ENCODE measurements around the gene TUBGCP3.
"Not testable (repeated sequence)": the region's sequence is repeated elsewhere in the genome, so short reads cannot be mapped to it uniquely, and the experiment has no call there.

The TUBGCP3 gene

GRCh38 chr13:112489199-112489598 lies 98.8 kb downstream of the TUBGCP3 start:
- TF ChIP-seq CTCF (IDR thresholded peaks at IDR 0.05; ENCODE audit: insufficient read depth, low read length, poor library complexity, severe bottlenecking): no peak

GRCh38 chr13:112488343-112489050 lies 99.5 kb downstream of the TUBGCP3 start:
- not testable (repeated sequence) for H3K4me3 ChIP-seq (replicated peaks; ENCODE audit: low read depth, low read length); DNase-seq (ENCODE audit: extremely low read depth, insufficient read length); H3K36me3 ChIP-seq (ENCODE audit: control insufficient read depth, insufficient read depth, low read length); H3K27me3 ChIP-seq (replicated peaks; ENCODE audit: control insufficient read depth, insufficient read depth, low read length)

More at GRCh38 chr13:112489199-112489598, 98.8 kb downstream of the TUBGCP3 start:
- no peak for DNase-seq (ENCODE audit: extremely low read depth, insufficient read length)
- H3K4me3 ChIP-seq (replicated peaks; ENCODE audit: low read depth, low read length): no peak overlapping the region
- no peaks in the 10 kb centered on the region for H3K27me3 ChIP-seq (replicated peaks; ENCODE audit: control insufficient read depth, insufficient read depth, low read length)
- H3K36me3 ChIP-seq (ENCODE audit: control insufficient read depth, insufficient read depth, low read length): no peaks in the 10 kb centered on the region; the same call in 1 of the 2 replicates

GRCh38 chr13:112487127-112487517 lies 100.8 kb downstream of the TUBGCP3 start:
- DNase-seq (ENCODE audit: extremely low read depth, insufficient read length): no peak
- no peaks in the 10 kb centered on the region; the same call in 1 of the 2 replicates for H3K36me3 ChIP-seq (ENCODE audit: control insufficient read depth, insufficient read depth, low read length)
- TF ChIP-seq CTCF (IDR thresholded peaks at IDR 0.05; ENCODE audit: insufficient read depth, low read length, poor library complexity, severe bottlenecking): no peak
- H3K27me3 ChIP-seq (replicated peaks; ENCODE audit: control insufficient read depth, insufficient read depth, low read length): no peaks in the 10 kb centered on the region
- H3K4me3 ChIP-seq (replicated peaks; ENCODE audit: low read depth, low read length): no peak overlapping the region

GRCh38 chr13:112486386-112487126 lies 101.4 kb downstream of the TUBGCP3 start:
- H3K27me3 ChIP-seq (replicated peaks; ENCODE audit: control insufficient read depth, insufficient read depth, low read length): no peaks in the 10 kb centered on the region
- no peak for TF ChIP-seq CTCF (IDR thresholded peaks at IDR 0.05; ENCODE audit: insufficient read depth, low read length, poor library complexity, severe bottlenecking)
- no peaks in the 10 kb centered on the region; the same call in 1 of the 2 replicates for H3K36me3 ChIP-seq (ENCODE audit: control insufficient read depth, insufficient read depth, low read length)
- no peak for DNase-seq (ENCODE audit: extremely low read depth, insufficient read length)
- H3K4me3 ChIP-seq (replicated peaks; ENCODE audit: low read depth, low read length): no peak overlapping the region

GRCh38 chr13:112485814-112486213 lies 102.1 kb downstream of the TUBGCP3 start:
- not testable (repeated sequence) for H3K27me3 ChIP-seq (replicated peaks; ENCODE audit: control insufficient read depth, insufficient read depth, low read length); H3K4me3 ChIP-seq (replicated peaks; ENCODE audit: low read depth, low read length); DNase-seq (ENCODE audit: extremely low read depth, insufficient read length); H3K36me3 ChIP-seq (ENCODE audit: control insufficient read depth, insufficient read depth, low read length)

- TF ChIP-seq CTCF (IDR thresholded peaks at IDR 0.05; ENCODE audit: insufficient read depth, low read length, poor library complexity, severe bottlenecking): no peak
- DNase-seq (ENCODE audit: extremely low read depth, insufficient read length): no peak
- Histone ChIP-seq H3K4me3 (replicated peaks; ENCODE audit: low read depth, low read length) (no peak overlapping the region), H3K27me3 (replicated peaks; ENCODE audit: control insufficient read depth, insufficient read depth, low read length) (no peaks in the 10 kb centered on the region), H3K36me3 (ENCODE audit: control insufficient read depth, insufficient read depth, low read length) (no peaks in the 10 kb centered on the region; the same call in 1 of the 2 replicates)
These were observed 104.7 kb downstream of the TUBGCP3 start for GRCh38 chr13:112483299-112483698.

Measured in GM06990 (cell line).